Right forelimb (tissue), 1 donor: ENCODE data around the gene ANXA11.
"Not testable (repeated sequence)": the region's sequence is repeated elsewhere in the genome, so short reads cannot be mapped to it uniquely, and the experiment has no call there.

Source experiments
- DNase-seq: peaks from one replicate; pipeline ENCODE4 v3.0.0-alpha.2; 2018

Gene ANXA11

DNA sequence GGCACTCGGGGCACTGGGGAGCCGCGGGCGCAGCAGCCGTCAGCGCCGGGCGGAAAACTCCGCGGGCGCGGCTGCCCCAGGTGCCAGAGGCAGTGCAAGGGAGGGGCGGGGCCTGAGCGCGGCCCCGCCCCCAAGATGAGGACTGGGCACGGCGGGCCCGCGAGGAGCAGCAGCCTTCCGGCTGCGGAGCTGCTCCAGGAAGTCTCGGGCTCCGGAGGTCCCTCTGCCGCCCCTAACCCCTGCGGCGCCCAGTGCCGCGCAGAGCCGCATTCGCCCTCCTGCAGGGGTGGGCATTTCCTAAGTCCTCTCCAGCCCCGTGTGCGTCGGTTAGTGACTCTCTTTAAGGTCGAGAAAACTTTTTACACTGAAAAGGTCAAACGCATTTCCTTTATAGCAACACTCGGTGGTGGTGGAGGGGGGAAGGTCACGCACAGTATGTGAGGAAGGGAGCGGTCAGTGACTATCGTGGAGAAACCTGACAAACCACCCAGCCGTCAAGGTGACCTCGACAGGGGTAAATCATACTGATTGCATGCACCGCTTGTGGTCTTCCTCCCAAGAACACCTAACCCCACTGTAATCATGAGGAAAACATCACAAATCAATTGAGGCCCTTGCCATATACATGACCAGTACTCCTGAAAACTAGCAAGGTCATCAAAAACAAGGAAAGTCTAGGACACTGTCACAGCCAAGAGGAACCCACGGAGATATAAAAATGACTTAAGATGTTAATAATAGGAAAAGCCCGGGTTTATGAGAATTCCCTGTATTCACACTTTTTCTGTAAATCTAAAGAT lies at the start of gene ANXA11:
ANXA11 (minus strand) TSS at position 61 of the 800 bp plus-strand sequence. CDS start 32,676 bp downstream, outside the sequence.
- DNase-seq = peak; percentile 85

DNA sequence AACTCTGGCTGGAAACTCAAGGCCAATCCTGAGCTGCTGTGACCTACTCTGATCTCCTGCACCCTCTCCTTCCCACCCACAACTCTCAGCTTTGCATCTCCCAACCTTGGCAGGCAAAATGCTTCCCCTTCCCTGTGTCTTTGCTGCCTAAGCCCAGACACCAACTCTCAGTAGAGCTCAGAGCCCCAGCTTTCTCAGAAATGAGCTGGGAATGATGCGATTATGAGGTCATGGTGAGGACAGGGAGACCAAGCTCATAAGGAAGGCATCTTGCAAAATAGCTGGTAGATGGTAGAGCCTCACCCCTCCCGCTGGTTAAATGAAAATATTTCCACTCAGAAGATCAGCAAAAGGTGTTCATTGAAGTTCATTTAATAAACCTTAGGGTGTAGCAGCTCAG lies 49.4 kb upstream of the ANXA11 start:
- DNase-seq = not testable (repeated sequence)

DNA sequence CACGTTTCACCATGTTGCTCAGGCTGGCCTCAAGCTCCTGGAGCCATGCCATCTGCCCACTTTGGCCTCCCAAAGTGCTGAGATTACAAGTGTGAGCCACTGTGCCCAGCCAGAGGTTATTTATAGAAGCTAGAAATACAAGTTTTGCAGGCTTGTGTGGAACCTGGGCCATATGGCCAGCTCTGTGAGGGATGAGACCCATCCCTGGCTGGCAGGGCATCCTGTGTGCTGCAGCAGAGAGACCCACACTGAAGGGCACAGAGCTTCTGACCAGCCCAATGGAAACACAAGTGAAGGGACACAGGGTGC lies 48.6 kb upstream of the ANXA11 start:
- DNase-seq = not testable (repeated sequence)

DNA sequence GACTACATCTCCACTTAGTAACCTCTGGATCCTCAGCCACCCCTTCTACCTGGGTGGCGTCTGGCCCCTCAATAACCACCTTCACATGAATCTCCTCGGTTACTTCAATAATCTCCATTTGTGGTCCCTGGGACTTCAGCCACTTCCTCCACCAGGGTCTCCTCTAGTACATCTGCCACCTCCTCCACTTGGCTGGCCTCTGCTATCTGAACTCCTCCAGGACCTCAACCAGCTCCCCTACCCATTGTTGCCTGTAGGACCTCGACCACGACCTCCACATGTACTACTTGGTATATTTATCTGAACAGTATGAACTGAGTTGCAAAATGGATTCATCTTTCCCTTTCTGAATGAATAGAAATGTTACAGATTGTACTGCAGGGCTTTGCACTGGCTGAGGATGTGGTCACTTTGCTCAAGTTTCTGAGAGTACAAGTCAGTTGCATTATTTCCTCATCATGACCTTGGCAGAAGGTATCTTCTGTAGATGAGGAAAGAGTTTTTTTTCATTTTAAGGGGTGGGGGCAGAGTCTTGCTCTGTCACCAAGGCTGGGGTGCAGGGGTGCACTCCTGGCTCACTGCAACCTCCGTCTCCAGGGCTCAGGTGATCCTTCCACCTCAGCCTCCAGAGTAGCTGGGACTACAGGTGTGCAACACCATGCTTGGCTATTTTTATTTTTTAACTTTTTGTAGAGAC lies 48.1 kb upstream of the ANXA11 start:
- no peak for DNase-seq

DNA sequence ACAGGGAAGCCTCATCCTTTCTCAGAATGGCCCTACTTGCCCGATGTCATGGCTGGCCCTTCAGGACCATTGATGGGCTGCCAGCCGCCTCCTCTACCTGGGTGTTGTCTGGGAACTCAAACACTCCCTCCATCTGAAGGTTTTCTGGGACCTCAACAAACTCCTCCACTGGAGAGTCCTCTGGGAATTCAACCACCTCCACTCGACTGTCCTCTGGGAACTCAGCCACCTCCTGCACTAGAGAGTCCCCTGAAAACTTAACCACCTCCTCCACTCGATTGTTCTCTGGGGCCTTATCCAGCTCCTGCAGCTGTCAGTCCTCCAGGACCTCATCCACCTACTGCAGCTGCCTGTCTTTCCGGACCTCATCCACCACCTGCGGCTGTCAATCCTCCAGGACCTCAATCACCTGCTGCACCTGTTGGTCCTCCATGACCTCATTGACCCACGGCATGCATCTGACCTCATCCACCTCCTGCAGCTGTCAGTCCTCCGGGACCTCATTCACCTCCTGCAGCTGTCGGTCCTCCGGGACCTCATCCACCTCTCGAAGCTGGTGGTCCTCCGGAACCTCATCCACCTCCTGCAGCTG lies 47.1 kb upstream of the ANXA11 start:
- DNase-seq = peak; percentile 35

DNA sequence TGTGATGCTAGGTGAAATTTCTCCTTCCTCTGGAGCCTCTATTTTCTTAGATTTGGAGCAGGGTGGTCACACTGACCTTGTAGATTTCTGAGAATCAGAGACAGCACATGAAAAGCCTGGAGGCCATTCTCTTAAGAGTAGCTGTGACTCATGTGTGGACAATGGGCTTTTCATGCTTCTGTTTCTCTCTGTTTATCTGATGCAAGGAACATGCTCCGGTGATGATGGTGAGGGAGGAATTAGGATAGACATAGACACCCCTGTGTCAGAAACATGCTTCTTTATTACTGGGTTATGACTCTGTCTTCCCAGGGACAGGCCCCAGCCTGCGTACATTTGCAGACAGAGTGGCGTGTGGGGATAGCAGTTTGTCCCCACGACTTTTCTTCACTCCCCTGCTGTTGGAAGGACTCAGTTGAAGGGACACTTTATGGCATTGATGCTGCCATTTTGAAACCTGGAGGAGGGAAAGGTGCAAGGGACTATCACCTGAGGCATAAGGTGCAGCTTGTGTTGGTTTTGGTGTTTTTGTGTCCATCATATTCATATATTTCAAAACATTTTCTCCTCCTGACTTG lies 46.5 kb upstream of the ANXA11 start:
- DNase-seq = not testable (repeated sequence)

DNA sequence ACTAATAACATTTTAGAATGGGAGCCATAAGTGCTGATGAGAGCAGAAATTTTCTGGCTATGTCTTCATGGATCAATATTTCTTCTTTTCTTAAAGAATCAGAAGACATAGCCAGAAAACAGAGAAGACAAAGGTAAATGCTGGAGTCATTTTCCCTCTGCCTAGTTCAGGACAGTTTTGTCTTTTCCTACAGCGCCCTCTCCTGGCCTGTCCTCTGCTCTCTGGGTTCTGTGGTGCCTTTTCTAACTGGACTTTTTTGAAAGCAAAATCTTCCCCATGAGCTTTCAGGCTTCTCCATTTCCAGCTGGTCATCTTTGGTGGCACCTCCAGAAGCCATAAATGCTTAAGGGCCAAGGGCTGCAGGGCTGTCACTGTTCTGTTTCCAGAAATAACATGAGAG lies 45.1 kb upstream of the ANXA11 start:
- DNase-seq = not testable (repeated sequence)

DNA sequence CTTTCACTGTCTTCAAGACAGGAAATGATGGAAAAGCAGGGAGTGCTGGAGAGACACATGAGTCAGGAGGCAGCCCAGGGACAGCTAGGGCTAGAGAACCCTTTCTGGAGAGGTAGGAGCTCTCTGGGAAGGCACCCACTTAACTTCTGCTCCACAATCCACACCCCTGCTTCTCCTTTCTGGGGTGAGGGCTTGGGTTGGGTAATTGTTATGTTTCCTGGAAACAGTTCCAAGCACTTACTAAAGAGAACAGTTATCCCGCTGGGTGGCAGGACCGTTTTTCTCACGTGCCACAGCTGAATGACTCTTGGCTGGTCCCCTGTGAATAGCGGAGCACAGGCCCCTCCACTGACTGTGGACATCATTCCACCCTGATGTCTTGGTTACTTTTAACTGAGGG lies 44.6 kb upstream of the ANXA11 start:
- not testable (repeated sequence) for DNase-seq

DNA sequence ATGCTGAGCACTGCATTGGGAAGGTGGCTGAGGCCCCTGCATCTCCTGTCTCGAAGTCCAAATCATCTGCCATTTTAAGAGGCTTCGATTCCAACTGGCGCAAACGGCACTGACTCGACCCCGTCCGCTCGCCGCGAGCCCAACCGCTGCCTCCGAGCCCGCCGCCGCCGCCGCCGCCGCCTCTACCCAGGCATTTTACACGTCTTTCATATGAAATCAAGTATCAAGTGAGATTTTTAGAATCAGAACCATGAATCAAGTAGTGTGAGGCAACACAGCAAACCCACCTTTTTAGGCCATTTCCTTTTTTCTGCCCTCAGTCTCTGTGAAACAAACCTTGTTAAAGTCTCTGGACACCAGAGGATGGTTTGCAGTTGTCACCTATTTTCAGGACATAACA lies 42.3 kb upstream of the ANXA11 start:
- DNase-seq = not testable (repeated sequence)

DNA sequence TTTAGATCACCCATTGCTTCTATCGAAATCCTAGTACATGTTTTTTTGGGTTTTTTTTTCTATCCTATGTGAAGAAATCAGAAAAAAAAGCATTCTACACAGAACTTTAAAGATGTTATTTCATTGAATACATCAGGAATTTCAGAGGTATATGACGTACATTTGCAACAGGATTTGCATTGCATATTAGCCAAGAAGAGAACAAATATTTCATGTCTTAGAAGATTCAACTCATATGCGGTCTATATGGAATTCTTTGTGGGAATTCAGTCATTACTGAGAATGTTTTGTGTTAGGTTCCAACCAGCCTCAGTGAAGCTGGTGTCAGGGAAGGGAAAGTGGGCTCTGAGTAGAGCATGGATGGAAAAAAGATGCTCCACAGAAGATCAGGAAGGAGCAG lies 39.0 kb upstream of the ANXA11 start:
- not testable (repeated sequence) for DNase-seq

DNA sequence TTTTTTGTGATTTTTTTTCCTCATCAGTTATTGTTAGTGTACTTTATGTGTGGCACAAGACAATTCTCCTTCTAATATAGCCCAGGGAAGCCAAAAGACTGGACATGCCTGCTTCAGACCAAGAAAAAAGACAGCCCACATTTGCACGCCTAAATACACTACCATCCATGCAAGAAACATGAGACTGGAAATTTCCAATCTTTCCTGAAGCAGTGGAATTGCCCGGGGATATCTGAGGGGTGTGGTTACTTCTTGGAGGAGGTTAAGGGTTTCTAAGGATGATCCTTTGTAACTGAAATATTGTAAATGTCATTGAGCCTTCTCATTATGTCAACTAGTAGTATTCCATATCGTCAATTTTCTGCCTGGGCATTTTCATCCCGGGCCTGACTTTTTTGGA lies 37.0 kb upstream of the ANXA11 start:
- DNase-seq = not testable (repeated sequence)

DNA sequence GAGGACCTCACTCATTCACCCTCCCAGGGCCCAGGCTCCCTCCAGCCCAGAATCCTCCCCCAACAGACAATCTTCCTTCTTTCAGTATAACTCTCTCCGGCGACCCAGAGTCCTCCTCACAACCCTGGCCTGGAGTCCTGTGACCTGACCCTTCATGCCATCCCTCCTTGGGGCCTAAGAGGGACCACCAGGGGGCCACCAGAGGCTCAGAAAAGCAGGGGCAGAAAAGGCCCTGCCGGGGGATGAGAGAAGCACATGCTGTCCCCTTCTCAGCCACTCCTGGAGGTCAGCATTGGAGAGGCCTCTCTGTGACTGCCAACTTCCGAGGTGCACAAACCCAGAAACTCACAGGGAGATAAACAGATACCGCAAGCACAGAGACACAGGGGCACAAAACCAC lies 31.1 kb upstream of the ANXA11 start:
- not testable (repeated sequence) for DNase-seq

DNA sequence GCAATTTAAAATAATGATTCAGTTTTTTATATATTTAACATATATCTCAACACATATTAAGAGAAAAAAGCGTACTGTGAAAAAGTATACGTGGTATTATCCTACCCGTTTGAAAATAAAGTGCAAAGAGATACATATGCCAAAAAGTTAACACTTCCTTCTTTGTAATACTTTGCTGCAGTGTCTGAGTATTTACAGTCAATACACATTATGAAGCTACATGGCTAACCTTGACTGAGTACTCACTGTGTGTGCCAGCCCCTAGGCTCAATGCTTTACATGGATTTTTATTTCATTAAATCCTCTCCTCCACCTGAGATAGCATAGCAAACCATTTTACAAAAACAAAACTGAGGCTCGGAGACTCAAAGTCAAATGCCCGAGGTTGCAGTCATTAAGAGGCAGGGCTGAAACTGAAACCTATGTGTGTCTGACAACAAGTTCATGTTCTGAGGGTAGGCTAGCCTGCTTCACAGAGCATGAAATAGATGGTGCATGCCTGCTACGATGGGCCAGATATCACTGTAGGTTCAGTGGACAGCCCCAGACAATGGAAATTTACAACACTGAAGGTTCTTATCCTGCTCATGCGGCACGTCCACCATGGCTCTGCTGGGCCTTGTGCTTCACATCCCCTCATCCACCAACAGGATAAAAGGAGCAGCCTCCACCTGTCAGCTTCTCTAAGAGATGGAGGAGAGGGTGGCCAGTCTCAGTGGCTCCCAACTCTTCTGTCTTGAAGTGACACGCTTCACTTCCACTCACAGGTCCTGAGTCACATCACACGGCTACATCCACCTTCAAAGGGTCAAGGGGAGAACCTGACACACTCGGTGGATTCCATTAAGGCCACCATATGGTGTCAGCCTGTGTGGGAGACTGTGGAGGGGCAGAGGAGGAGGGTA lies 29.2 kb upstream of the ANXA11 start:
- not testable (repeated sequence) for DNase-seq

DNA sequence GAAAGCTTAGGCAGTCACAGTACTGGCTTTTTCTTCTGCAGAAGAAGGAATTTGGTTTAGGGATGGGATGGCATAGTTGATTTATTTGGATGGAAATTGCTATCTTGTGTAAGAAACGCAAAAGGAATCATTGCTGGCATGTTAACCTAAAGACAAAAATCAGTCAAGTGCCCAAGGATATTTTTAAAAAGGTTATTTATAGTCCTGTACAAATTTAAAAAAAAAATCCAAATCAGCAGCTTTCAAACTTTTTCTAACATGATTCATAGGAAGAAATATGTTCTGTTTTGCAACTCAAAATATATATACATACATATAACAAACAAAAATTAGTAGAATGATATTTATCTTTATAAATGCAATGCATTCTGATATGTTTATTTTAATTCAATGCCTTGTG lies 28.5 kb upstream of the ANXA11 start:
- DNase-seq = not testable (repeated sequence)

DNA sequence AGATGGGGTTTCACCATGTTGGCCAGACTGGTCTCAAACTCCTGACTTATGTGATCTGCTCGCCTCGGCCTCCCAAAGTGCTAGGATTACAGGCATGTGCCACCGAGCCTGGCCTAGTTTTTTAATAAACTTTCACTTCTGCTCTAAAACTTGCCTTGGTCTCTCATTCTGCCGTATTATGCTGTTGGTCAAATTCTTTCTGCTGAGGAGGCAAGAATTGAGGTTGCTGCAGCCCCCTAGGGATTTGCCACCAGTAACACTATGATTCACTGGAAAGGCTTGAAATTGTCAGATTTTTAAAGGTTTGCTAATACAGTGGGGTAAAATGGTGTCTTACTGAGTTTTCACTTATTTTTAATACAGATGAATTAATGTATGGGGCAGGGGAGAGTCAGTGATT lies 21.4 kb upstream of the ANXA11 start:
- DNase-seq = not testable (repeated sequence)

DNA sequence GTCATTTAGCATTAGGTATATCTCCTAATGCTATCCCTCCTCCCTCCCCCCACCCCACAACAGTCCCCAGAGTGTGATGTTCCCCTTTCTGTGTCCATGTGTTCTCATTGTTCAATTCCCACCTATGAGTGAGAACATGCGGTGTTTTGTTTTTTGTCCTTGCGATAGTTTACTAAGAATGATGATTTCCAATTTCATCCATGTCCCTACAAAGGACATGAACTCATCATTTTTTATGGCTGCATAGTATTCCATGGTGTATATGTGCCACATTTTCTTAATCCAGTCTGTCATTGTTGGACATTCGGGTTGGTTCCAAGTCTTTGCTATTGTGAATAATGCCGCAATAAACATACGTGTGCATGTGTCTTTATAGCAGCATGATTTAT lies 17.7 kb upstream of the ANXA11 start:
- DNase-seq = not testable (repeated sequence)

DNA sequence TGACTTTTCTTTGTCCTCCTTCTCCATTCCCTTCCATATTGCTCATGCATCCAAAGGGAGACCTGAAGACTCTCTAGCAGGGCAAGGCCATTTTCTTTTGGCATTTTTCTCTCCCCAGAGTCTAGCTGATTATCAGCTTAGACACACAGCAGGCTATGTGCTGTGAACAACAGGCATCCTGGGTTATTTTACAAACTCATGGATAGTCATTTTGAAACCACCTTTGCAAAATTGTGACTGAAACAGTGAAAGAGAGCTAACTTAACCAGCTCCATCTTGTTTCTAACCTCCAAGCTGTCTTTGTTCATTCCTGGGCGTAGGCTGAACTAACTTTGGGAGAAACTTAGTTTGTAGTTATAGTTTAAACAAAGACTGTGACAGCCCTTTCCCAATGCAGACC lies 13.5 kb upstream of the ANXA11 start:
- DNase-seq = not testable (repeated sequence)

DNA sequence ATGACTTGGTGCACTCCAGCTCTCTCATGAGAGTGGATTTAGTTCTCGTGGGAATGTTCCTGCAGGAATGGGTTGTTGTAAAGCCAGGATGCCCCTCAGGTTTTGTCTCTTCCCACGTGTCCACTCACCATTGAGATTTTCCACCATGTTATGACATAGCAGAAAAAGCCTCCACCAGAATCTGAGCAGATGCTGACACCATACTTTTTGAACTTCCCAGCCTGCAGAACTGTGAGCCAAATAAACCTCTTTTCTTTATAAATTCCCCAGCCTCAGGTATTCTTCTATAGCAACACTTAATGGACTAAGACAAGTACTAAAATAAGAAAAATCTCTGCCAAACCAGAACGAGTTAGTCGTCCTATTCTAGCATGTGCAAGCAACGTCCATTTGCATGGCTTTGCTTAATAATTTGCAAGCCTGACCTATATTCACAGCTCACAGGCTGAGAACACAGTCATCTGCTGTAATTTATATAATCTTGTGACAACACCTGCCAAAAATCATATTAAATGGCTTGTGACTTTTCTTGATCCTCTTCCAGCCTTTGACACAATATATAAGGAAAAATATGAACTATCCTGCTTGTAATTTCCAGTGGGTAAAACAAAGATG lies 9.1 kb upstream of the ANXA11 start:
- not testable (repeated sequence) for DNase-seq

DNA sequence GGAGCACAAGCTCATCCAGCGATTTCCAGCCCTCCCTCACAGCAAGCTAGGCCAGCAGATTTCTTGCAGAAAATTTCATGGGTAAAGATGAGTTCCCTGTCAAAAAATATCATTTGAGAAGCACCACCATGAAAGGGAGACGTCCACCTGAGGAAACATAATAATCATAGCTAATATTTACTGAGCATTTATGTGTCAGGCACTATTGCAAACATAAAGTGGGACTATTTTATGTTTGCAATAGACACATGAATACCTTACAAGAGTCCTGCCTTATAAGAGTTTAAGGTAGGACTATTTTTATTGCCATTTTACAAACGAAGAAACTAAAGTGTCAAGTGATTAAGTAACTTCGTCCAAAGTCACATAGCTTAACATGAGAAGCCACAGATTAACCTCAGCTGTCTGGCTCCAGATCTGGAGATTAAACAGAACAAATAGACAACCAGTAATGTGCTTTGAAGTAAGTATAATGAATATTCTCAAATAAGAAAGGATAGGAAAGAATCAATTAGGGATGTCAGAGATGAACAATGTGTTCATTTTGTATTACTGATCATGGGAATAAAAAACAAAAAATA lies 7.3 kb upstream of the ANXA11 start:
- DNase-seq = not testable (repeated sequence)

DNA sequence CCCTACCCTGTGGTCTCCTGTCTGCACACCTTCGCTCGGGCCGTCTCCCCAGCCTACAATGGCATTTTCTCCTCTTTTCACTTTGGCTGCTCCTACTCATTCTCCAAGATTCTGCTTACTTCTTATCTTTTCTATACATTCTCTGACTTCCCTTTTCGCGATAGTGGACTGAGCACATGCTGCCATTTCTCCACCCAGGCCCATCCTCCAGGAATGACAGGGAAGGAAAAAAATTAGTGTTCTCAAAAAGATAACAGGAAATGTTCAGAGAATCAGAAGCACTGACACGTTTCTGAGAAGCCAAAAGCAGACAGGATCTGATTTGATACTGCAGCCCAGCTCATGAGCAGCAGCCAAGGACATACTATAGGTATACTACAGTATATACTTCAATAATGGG lies 6.4 kb upstream of the ANXA11 start:
- DNase-seq = no peak

DNA sequence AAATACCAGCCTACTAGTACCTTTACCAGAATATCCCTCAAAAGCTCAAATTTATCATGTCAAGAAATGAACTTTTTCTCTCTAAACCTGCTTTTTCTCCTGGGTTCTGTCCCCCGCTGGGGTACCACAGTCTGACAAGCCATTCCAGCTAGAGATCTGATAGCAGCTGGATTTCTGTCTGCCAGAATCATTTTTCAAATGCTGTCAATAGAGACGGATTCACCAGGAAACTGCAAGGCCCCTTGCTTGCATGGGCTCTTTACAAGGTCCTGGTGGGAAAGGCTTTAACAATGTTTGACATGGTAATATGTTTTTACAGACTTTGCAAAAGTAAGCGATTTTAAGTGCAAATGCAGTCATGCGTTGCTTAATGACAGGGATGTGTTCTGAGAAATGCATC lies 4.9 kb upstream of the ANXA11 start:
- no peak for DNase-seq
